IPS-NIHi7 (cell line): ENCODE data around the gene SLC13A2.
A peak's percentile ranks its signal among the peaks of the same experiment; 100 is the strongest.
"Not testable (repeated sequence)": the region's sequence is repeated elsewhere in the genome, so short reads cannot be mapped to it uniquely, and the experiment has no call there.

Experiments
- DNase-seq: peaks from one replicate; pipeline ENCODE4 v3.0.0; 2012; ENCODE audit warnings: mixed read lengths; ENCODE audit errors: extremely low spot score

Gene SLC13A2

DNA sequence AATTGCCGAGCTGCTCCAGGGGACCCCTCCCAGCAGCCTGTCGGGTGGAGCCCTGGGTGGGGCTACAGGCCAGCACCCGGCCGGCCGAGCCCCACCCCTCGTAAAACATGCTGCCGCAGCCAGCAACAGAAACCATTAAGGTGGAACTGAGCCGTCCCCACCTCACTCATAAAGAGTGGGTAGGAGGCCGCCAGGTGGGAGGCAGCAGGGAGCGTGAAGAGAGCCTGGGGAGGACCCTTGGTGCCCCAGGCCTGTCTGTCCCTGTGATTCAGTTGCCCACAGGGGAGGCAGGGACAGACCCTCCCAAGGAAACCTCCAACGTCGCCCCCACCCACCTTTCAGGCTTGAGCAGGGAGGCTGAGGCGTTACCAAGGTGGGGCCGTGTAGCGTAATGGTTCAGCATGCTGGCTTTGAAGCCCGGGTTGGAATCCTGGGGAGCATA lies 41.1 kb downstream of the SLC13A2 start:
- no peak for DNase-seq

DNA sequence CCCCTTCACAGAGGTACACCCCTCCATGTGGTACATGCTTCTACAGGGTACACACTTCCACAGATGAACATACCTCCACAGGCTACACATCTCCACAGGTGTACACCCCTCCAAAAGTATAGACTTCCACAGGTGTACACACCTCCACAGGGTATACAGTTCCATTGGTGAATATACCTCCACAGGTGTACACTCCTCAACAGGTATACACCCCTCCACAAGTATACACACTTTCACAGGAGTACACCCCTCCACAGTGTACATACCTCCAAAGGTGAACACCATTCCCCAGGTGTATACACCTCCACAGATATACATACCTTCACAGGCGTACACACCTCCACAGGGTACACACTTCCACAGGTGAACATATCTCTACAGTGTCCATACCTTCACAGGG lies 42.1 kb downstream of the SLC13A2 start:
- no peak for DNase-seq

DNA sequence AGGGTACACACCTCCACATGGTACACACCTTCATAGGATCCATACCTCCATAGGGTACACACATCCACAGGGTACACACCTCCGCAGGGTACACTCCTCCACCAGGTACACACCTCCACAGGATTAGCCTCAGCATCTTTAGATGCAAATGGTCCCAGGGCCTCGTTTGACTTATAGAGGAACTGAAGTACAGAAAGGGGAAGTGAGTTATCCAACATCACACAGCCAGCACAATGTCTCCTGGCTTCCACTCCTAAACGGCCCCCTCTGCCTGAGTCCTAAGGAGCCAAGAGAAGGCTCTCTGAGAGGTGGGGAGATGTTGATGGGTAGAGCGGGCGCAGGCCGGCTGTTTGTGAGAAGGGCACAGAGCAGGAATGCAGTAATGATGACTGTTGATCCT lies 44.7 kb downstream of the SLC13A2 start:
- DNase-seq, result no peak

DNA sequence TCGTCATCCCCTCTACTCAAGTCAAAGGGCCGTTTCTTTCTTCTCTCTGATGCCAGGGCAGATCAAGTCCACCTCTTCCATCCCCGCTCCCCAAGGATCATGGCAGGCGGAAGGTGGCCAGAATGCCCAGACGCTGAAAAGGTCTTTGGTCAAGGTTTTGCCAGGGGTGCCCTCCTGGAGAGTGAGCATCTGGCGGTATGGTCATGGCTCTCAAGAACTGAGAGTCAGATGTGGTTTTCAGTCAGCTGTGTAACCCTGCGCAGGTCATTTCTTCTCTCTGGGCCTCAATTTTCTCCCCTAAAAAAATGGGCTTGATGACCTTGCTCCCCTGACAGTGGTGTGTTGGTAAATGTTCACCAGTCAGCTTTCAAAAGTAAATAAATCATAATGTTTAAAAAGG lies 45.1 kb downstream of the SLC13A2 start:
- DNase-seq, result no peak

DNA sequence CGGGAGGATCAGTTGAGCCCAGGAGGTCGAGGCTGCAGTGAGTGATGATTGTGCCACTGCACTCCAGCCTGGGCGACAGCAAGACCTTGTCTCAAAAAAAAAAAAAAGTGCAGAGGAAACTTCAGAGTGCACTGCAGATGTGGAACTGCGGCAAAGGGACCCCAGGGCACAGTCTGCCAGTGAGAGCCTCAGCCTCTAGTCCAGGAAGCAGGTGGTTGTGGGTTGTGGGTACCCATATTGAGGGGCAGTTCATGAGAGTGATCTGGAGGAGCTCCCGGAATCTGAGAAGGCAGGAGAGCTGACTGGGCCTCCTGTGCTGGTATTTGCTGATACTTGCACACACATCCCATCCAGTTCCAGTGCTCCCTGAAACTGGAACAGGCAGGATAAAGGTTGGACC lies 45.8 kb downstream of the SLC13A2 start:
- DNase-seq, result no peak

DNA sequence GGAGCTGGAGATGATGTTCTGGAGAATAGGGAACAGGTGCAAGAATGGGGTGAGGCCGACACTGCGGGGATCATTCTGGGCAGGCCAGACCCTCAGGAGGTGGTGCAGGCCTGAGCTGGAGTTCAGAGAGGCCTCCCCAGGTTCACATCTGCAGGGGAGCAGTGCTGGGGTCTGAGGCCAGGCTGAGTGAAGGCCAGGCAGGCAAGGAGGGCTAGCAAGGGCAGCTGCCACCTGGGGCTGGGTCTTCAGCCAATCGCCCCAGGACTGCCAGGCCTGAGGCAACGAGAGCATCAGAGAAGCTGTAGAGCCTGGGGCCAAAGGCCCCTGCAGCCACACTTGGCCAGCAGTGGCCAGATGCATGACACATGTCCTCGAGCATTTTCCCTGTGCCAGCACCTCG lies 47.2 kb downstream of the SLC13A2 start:
- no peak for DNase-seq

DNA sequence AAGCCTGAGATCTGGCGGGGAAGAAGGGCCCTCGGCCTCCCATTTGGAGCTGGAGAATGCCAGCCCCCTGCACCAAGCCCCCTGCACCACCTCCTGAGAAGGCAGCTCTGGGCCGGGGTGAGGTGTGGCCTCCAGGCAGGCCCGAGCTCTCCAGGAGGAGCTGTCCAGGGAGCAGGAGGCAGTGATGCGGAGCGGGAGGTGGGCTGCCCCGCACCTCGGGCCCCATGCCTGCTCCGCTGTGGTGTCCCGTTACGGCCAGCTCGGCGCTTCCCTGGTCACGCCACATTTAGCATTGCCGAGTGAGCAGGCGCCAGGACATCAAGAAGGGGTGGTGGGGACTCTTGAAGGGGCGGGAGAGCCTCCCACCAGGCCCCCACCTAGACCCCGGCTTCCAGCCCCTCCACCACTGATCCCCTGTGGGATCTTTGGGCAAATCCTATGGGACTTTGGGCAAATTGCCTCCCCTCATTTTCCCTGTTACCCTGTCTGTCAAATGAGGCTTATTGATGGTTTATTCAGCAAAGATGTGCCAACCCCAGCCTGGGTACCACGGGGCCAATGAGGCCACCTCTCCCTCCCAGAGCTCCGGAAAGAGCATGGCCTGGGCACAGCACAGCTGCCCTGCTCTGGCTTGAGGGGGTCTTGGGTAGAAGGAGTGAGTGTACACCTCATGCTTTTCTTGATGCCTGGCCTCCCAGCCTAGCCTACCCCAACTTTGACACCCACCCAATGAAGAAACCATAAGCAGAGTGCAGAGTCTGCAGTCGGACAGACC lies 48.1 kb downstream of the SLC13A2 start:
- peak; percentile 75 for DNase-seq

DNA sequence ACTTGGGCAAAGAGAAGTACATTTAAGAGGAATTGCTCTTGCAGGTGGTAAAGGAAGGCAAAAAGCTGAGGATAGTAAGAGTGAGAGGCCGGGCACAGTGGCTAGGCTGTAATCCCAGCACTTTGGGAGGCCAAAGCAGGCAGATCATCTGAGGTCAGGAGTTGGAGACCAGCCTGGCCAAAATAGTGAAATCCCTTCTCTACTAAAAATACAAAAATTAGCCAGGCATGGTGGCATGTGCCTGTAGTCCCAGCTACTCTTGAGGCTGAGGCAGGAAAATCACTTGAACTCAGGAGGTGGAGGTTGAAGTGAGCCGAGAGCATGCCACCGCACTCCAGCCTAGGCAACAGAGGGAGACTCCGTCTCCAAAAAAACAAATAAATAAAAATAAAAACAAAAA lies 48.8 kb downstream of the SLC13A2 start:
- not testable (repeated sequence) for DNase-seq

DNA sequence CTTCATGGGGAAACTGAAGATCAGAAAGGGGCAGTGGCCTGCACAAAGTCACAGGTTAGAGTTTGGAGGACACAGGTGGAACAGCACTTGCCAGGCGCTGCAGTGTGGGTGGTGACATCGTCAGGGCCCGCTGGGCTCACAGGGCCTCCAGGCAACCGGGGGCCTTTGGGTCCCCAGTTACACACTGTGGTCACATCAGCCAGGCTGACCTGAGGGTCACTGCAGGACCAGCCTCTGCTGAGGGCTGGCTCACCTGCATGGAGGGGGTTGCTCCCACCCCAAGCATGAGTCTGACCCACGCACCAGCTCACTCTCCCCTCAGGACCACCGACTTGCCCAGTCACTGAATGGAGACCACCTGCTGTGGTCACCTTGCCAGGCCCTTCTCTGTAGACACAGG lies 49.7 kb downstream of the SLC13A2 start:
- DNase-seq, result no peak

DNA sequence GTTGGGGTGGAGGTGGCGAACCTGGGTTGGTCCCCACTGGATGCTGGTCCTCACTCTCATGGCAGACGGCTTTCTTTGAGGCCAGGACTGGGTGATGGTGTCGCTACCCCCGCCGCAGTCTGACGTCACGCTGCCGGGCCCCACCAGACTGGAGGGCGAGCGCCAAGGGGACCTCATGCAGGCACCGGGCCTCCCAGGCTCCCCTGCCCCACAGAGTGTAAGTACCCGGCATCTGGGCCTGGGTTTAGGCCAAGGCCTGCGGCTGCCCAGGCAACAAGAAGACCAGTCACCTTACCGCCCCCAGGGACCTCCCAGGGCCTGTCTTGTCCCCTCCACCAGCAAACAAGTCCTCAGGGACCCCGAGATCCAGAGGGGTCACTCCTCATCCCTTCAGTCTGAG lies 50.4 kb downstream of the SLC13A2 start:
- DNase-seq, result no peak

DNA sequence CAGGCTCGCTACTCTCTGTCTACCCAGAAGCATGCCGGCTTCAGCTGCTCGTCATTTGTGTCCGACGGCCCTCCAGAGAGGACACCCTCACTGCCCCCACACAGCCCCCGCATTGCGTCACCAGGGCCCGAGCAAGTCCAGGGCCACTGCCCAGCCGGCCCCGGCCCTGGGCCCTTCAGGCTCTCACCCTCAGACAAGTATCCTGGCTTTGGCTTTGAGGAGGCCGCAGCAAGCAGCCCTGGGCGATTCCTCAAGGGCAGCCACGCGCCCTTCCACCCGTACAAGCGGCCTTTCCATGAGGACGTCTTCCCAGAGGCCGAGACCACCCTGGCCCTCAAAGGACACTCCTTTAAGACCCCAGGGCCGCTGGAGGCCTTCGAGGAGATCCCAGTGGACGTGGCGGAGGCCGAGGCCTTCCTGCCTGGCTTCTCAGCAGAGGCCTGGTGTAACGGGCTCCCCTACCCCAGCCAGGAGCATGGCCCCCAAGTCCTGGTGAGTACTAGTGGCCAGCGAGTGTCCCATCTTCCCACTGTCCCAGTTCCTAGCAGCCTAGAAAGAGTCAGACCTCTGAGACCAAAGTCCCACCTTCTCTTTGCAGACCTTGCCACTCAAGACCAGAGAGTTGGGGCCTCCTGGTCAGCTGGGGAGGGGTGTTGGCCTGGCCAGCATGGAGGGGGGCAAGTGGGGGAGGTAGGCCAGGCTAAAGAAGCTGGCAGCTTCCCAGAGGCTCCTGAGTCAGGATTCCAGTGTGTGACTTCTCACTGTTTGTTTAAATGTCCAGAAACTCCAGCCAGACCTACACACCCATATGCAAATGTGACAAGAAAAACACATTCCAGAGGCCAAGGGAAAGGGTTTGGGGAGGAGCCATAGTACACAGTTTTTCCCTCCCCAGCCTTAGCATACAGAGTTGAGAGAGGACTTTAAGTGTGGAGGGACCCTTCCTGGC lies 51.3 kb downstream of the SLC13A2 start:
- no peak for DNase-seq

DNA sequence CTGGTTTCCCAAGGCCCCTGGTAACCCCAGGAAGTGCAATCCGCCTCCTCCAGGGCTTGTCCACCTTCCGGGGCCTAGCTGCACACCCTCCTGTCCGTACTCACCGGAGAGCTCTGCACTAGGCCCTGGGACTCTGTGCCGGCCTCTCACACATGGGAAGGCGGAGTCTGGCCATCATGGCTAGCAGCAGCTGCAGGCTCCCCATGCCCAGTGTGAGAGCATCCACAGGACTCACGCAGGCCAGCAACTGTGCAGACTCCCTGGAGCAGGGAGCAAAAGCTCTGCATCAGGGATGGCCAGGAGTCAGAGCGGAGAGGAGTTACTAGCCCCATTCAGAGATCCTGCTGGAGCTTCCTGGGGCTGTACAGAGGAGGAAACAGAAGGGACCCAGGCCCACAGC lies 52.9 kb downstream of the SLC13A2 start:
- no peak for DNase-seq

DNA sequence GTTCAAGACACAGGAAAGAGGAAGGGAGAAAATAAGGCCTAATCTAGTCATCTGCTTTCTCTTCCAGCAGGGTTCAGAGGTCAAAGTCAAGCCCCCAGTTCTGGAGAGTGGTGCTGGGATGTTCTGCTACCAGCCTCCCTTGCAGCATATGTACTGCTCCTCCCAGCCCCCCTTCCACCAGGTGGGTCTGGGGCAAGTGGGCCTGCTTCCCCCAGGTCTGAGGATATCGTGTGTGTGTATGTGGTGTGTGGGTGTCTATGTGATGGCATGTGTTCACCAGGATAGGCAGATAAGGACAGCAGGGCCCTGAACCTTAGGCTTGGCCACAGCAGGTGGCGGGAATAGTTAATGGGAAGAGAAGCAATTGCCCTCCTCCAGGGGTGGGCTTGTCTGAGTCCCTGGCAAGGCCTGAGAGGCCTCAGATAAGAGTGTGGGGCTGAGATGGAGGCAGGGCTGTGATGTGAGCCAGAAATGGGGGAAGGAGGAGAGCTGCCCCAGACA lies 53.8 kb downstream of the SLC13A2 start:
- DNase-seq, result no peak

DNA sequence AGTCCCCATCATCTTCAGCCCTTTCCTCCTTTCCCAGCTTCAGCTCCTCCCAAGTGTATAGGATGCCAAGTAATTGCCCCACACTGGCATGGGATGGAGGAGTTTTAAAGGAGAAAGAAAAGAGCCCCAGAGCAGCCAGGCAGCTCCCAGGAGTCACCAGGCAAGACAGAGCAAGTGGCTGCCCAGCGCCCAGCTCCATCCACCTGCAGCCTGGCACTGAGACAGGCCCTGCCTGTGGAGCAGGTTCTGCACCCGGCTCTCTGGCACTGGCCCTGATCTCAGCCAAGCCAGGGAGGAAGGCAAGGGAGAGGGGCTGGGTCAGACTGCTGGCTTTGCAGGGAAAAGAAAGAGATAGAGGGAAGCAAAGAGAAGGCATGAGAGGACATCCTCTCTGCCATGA lies 54.4 kb downstream of the SLC13A2 start:
- DNase-seq, result no peak

DNA sequence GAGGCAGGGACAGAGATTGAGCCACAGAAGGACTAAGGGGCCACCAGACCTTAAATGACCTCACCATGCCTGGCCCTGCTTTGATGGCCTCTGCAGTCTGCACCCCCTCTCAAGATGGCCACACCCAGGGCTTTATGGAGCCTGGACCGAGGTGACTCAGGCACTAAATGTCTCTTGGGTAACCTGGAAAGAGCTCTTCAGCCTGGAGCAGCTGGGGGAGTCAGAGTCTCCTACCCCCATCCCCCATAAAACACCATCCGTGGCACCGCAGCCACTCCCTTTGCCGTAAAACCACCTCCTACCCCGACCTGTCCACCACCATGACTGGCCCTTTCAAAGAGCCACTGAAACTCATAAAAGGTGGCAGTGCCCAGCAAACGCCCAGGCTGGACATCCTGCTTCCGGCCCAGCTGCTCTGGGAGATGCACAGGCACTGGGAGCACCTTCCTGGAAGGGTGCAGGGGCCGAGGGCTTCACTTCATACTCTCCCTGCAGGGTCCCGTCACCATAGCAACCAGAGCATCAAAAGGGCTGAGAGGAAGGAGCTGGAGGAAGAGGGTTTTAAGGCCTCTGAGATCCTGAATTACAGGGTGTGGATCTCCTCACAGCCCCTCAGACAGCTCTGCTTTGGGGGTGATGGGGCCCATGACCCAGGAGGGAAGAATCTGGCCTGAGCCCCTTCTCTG lies 55.0 kb downstream of the SLC13A2 start:
- DNase-seq, result no peak

DNA sequence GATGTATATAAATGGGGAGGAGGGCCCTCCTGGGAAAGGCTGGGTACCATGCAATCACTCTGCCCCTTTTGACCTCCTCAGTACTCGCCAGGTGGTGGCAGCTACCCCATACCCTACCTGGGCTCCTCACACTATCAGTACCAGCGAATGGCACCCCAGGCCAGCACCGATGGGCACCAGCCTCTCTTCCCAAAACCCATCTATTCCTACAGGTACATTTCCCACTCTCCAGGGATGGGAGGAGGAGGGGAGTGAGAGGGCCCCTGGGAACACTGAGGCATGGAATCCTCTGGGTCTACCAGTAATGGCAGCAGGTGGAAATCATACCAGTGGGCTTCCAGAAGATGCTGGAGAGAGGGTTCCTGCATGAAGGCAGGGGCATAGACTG lies 55.6 kb downstream of the SLC13A2 start:
- DNase-seq, result no peak

DNA sequence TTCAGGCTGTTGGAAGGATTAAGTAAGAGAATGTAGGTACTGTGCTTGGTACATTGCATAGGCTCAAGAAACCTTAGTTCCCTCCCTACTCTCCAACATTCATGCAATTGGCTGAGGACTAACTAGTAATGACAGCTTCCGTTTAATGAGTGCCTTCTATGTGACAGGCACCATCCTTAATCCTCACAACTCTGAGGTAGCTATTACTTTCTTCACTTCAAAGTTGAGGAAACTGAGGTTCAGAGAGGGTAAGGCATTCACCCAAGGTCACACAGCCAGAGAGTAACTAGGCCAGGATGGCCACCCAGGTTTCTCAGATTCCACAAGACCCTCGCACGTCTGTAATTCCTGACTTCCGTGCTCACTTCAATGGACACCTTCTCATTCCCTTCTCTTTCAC lies 56.8 kb downstream of the SLC13A2 start:
- no peak for DNase-seq

DNA sequence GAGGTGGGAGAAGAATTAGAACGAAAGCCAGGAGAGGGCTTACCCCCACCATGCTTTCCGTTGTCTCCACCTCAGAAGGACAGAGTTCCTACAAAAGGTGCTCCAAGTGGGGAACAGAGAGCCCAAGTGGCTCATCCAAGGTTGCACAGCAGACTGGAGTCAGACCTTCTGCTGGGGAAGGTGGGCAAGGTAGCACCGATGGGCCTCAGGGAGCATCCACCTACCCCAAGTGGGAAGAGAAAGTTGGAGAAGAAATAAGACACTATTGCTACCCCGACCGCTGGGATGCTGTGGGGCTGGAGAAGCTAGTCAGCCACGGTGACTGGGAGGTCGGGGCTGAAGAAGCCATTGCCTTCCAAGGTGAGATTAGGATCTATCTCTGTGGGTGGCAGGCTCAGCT lies 57.5 kb downstream of the SLC13A2 start:
- no peak for DNase-seq

DNA sequence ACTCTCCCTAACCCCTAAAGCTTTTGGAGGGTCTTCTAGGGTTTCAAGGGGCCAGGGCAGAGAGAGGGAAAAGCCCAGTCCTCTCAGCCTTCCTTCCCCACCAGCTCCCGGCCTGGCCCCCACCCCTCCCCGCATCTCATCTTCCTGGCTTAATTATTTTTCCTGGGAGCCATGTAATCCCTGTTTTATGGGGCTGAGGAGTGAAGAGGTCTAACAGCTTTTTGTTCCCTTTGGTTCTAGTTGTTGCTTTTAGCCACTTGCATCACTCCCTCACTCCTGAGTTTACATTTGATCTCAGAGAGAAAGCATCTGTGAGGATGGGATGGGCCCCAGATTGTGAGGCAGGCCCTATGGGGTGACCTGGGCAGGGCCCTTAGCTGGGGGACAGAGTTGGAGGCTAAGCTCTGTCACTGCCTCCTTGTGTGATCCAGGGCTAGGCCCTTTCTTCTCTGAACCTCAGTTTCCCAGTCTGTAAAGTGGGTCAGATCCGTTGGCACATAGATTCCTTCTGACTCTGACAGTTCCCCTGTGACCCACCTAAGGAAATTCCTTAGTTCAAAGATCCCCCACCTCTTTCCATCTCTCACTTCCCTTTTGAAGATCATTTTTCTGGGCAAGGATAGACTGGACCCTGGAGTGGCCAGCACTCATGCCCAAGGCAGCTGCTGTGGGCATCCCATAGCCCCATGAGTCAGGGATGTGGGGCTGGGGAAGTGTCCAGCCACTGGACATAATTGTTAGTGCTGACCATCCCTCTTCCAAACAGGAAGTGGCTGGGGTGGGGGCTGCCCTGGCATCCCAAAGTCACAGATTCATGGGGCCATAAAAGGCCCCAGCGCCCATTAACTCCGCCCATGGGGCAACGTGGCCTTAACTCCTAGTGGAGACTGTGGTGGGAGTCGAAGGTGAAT lies 58.9 kb downstream of the SLC13A2 start:
- no peak for DNase-seq

DNA sequence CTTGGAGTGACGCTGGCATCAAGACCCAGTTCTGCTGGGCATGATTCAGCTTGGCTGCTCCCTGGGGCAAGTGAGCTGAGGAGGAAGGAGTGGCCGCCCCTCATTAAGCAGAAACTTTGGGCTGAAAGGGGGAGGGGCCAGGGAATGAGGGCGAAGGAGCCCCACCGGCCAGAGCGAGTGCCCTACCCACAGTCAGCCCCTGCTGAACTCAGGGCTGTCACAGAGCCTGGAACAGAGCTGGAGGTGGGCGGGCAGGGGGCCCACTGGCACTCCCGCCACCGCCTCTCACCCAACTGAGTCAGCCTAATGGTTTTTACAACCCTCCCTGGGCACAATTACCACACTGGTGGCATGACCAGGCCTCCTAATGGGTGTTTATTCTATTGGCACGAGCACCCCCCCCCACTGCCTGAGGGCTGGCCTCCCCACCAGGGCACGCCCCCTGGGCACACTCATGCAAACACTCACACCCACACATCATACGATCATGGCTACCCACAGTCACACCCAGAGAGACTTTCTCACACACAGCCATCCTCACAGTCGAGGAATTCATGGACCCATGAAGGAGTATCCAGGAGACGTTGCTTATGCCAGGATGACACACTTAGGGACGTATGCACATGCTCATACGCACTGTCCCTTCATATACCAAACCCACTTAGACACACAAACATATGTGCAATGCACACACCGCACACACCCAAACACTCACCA lies 59.8 kb downstream of the SLC13A2 start:
- DNase-seq, result no peak
